Colonic mucosa (tissue), 4 donors: Measurements from ENCODE around the gene SMYD1. TPM values are rescaled to one million over a fixed set of nuclear protein-coding genes. Genes with fewer than 3 reads are reported as not detected.

Experiments
- DNase-seq: peaks from one replicate; pipeline ENCODE4 v3.0.0-alpha.2; 2020
- H3K27ac ChIP-seq: fragments of 200-600 bp; one replicate; pipeline ENCODE4 v1.8.0; 2021
- H3K27me3 ChIP-seq: fragments of 200-600 bp; one replicate; pipeline ENCODE4 v1.8.0; 2021
- H3K36me3 ChIP-seq: fragments of 200-600 bp; one replicate; pipeline ENCODE4 v1.8.0; 2021
- H3K4me1 ChIP-seq: fragments of 200-600 bp; one replicate; pipeline ENCODE4 v1.8.0; 2021; ENCODE audit warnings: mild to moderate bottlenecking
- H3K4me3 ChIP-seq: fragments of 200-600 bp; one replicate; pipeline ENCODE4 v1.8.0; 2021
- H3K9ac ChIP-seq, 2 donors: one replicate each; pipeline ENCODE4 v1.7.0; 2013; ENCODE audit warnings: control low read depth in 2 of 2, low read depth in 2 of 2, low read length in 2 of 2
- H3K9me3 ChIP-seq: fragments of 200-600 bp; one replicate; pipeline ENCODE4 v1.8.0; 2021
- CTCF ChIP-seq: fragments of 200-600 bp; IDR thresholded peaks from one replicate; pipeline ENCODE4 v1.8.0; 2022; ENCODE audit warnings: antibody characterized with exemption, mild to moderate bottlenecking
- intact Hi-C: fragments of 100-400 bp; cut with DNase I; formaldehyde crosslinking; loops from one replicate; pipeline ENCODE4 v1.14.1; 2022
- total RNA-seq, 2 donors: library from RNA; stranded (reverse); fragmentation: NEBNext Ultra II Directional in 1 of 2; extraction: Animal tissue kit (Norgen Biotek cat#: 25700) in 1 of 2; gene quantifications; one replicate each; pipeline ENCODE4 v1.2.1, GENCODE V29; 2021
- donor health status: healthy.
- donor health status: DM: no; HTN: no; CAD: no.
- donor health status: DM: no; HTN: no; CAD: no.

The SMYD1 gene
- total RNA-seq, 2 donors from 2014 or later = 1.9 TPM; not detected in 1

GRCh38 chr2:88146590-88146989 is 79.0 kb downstream of the SMYD1 start:
- intact Hi-C loops = no loop called here
- TF ChIP-seq CTCF = no peak
- Histone ChIP-seq H3K4me3 (no peak overlapping the region), H3K9ac (peak overlapping the region in 1 of 2 donors; percentile 65), H3K27me3 (no peaks in the 10 kb centered on the region), H3K36me3 (no peaks in the 10 kb centered on the region), H3K27ac (peak overlapping the region; percentile 80), H3K4me1 (no peaks in the 10 kb centered on the region), H3K9me3 (peaks cover 5% of the 10 kb centered on the region)
- DNase-seq = no peak

DNA sequence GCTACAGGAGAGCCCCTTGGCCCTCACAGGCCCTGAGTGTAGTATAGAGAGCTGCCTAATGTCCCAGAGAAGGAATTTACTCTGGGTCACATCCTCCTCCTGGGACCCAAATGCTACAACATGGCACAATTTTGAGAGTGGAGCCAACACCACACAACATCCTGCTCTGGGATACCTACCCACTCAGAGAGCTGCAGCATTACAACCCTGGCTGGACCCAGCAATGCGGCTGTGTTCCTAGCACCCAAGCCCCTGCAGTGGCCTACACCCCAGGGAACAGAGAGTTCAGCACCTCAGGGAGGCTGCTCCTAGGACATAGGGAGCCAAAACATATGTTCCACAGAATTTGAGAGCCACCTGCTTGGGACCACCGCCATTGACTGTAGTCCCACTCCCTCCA is 79.5 kb downstream of the SMYD1 start:
- H3K27ac ChIP-seq = peak overlapping the region; percentile 80
- intact Hi-C loops = no loop called here
- no peaks in the 10 kb centered on the region for H3K36me3 ChIP-seq
- no peak overlapping the region for H3K4me3 ChIP-seq
- H3K4me1 ChIP-seq = no peaks in the 10 kb centered on the region
- H3K9me3 ChIP-seq = peaks cover 5% of the 10 kb centered on the region
- no peak for TF ChIP-seq CTCF
- no peaks in the 10 kb centered on the region for H3K27me3 ChIP-seq
- peak overlapping the region in 1 of 2 donors; percentile 65 for H3K9ac ChIP-seq
- DNase-seq = no peak

DNA sequence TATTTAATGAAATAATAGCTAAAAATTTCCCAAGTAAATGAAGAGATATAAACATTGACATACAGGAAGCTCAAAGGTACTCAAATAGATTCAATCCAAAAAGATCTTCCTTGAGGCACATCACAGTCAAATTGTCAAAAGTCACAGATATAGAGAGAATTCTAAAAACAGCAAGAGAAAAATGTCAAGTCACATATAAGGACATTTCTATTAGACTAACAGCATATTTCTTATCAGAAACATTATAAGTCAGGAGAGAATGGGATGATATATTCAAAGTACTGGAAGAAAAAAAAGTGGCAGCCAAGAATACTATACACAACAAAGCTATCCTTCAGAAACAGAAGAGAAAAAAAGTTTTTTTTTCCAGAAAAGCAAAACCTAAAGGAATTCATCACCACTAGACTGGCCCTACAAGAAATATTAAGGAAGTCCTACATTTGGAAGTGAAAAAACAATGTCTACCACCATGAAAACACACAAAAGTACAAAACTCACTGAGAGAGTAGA is 81.4 kb downstream of the SMYD1 start:
- H3K36me3 ChIP-seq = no peaks in the 10 kb centered on the region
- no peaks in the 10 kb centered on the region for H3K4me1 ChIP-seq
- no peak overlapping the region for H3K9ac ChIP-seq
- no peak for DNase-seq
- peaks cover 5% of the 10 kb centered on the region for H3K9me3 ChIP-seq
- TF ChIP-seq CTCF = no peak
- H3K27ac ChIP-seq = no peak overlapping the region
- intact Hi-C loops = no loop called here
- H3K4me3 ChIP-seq = no peak overlapping the region
- H3K27me3 ChIP-seq = no peaks in the 10 kb centered on the region

DNA sequence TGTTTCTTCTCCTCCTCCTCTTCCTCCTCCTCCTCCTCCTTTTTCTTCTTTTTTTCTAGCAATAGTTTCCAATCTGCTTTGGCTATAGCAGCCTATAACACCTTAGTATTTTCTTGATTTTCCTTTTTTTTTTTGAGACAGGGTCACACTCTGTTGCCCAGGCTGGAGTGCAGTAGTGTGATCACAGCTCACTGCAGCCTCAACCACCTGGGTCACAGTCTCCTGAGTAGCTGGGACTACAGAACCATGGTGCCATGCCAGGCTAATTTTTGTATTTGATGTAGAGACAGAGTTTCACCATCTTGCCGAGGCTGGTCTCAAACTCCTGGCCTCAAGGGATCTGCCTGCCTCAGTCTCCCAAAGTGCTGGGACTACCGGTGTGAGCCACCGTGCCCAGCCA is 91.9 kb downstream of the SMYD1 start:
- Histone ChIP-seq H3K27me3 (no peaks in the 10 kb centered on the region), H3K36me3 (no peaks in the 10 kb centered on the region), H3K9me3 (no peaks in the 10 kb centered on the region), H3K4me3 (no peak overlapping the region), H3K4me1 (no peaks in the 10 kb centered on the region), H3K27ac (no peak overlapping the region), H3K9ac (no peak overlapping the region)
- intact Hi-C loops = no loop called here
- TF ChIP-seq CTCF = no peak
- no peak for DNase-seq

GRCh38 chr2:88159955-88160415 is 92.4 kb downstream of the SMYD1 start:
- no peaks in the 10 kb centered on the region for H3K9me3 ChIP-seq
- no peak overlapping the region for H3K27ac ChIP-seq
- no peaks in the 10 kb centered on the region for H3K36me3 ChIP-seq
- H3K27me3 ChIP-seq = no peaks in the 10 kb centered on the region
- H3K9ac ChIP-seq = peak overlapping the region in 1 of 2 donors; percentile 3
- DNase-seq = peak; percentile 82
- peak; percentile 70 for TF ChIP-seq CTCF
- no peaks in the 10 kb centered on the region for H3K4me1 ChIP-seq
- intact Hi-C loops = loop anchor here (10.0 kb wide), 1 partner anchor 155 kb away; no protein-coding TSS in a partner anchor
- no peak overlapping the region for H3K4me3 ChIP-seq
